Measurements from ENCODE around the gene NOX5.

NOX5 gene

GRCh38 chr15:68991723-68992122 lies 22.8 kb upstream of the NOX5 start:
- no peak for DNase-seq

- no peak for DNase-seq
Observed at GRCh38 chr15:68992696-68993095, 21.8 kb upstream of the NOX5 start.

- no peak for DNase-seq
Observed at GRCh38 chr15:68993276-68993675, 21.2 kb upstream of the NOX5 start.

GRCh38 chr15:68994149-68994548 lies 20.3 kb upstream of the NOX5 start:
- DNase-seq = no peak

- no peak for DNase-seq
Observed at GRCh38 chr15:68994981-68995761, 19.3 kb upstream of the NOX5 start.

GRCh38 chr15:68997050-68997449 lies 17.4 kb upstream of the NOX5 start:
- no peak for DNase-seq

- DNase-seq = no peak
Observed at GRCh38 chr15:68997930-68998777, 16.3 kb upstream of the NOX5 start.

GRCh38 chr15:68999091-68999490 lies 15.4 kb upstream of the NOX5 start:
- no peak for DNase-seq

- DNase-seq = no peak
Observed at GRCh38 chr15:69000091-69000490, 14.4 kb upstream of the NOX5 start.

- DNase-seq = no peak
Observed at GRCh38 chr15:69000725-69001503, 13.6 kb upstream of the NOX5 start.

GRCh38 chr15:69002783-69003182 lies 11.7 kb upstream of the NOX5 start:
- no peak for DNase-seq

GRCh38 chr15:69004011-69004410 lies 10.5 kb upstream of the NOX5 start:
- no peak for DNase-seq

GRCh38 chr15:69008056-69008455 lies 6.4 kb upstream of the NOX5 start:
- DNase-seq = no peak

GRCh38 chr15:69009341-69009740 lies 5.2 kb upstream of the NOX5 start:
- no peak for DNase-seq

- DNase-seq = no peak
Observed at GRCh38 chr15:69011641-69012040, 2.9 kb upstream of the NOX5 start.

- no peak for DNase-seq
Observed at GRCh38 chr15:69012761-69013364, 1.6 kb upstream of the NOX5 start.

GRCh38 chr15:69013726-69014406 lies 629 bp upstream of the NOX5 start:
- no peak for DNase-seq

GRCh38 chr15:69015591-69015990 lies 1.1 kb downstream of the NOX5 start:
- no peak for DNase-seq

GRCh38 chr15:69016021-69016595 lies 1.6 kb downstream of the NOX5 start:
- DNase-seq = no peak

- DNase-seq = no peak
Observed at GRCh38 chr15:69017978-69018377, 3.5 kb downstream of the NOX5 start.

GRCh38 chr15:69018951-69019350 lies 4.5 kb downstream of the NOX5 start:
- no peak for DNase-seq

GRCh38 chr15:69021895-69022294 lies 7.4 kb downstream of the NOX5 start:
- no peak for DNase-seq
